Suprapubic skin (tissue), 4 donors: ENCODE measurements around the gene PIM2. TPM values are rescaled to one million over a fixed set of nuclear protein-coding genes. Genes with fewer than 3 reads are reported as not detected.

ENCODE experiments used
- DNase-seq, 2 donors: peaks; one replicate each; pipeline ENCODE4 v3.0.0-alpha.2; 2019; ENCODE audit warnings: low spot score in 2 of 2
- H3K27ac ChIP-seq: fragments of 200-600 bp; sonication (generic); one replicate; pipeline ENCODE4 v1.5.1; 2019
- H3K27me3 ChIP-seq: fragments of 200-600 bp; sonication (generic); one replicate; pipeline ENCODE4 v1.5.1; 2019
- H3K36me3 ChIP-seq: fragments of 200-600 bp; sonication (generic); one replicate; pipeline ENCODE4 v1.5.1; 2019
- H3K4me1 ChIP-seq: fragments of 200-600 bp; sonication (generic); one replicate; pipeline ENCODE4 v1.5.1; 2019
- H3K4me3 ChIP-seq: fragments of 200-600 bp; sonication (generic); one replicate; pipeline ENCODE4 v1.5.1; 2019; ENCODE audit warnings: mild to moderate bottlenecking
- H3K9me3 ChIP-seq: fragments of 200-600 bp; sonication (generic); one replicate; pipeline ENCODE4 v1.5.1; 2019
- CTCF ChIP-seq, 2 donors: fragments of 200-600 bp in 1 of 2; fragments of 450-650 bp in 1 of 2; sonication (generic) in 1 of 2; IDR thresholded peaks; one replicate each; pipeline ENCODE4 v1.5.1; 2016 to 2019; ENCODE audit warnings: antibody characterized with exemption in 2 of 2, mild to moderate bottlenecking in 1 of 2, moderate library complexity in 1 of 2
- EP300 ChIP-seq: sonication (generic); formaldehyde crosslinking; IDR thresholded peaks from one replicate; pipeline ENCODE4 v1.6.1; 2017; ENCODE audit warnings: antibody characterized with exemption
- POLR2A ChIP-seq, 2 donors: fragments of 450-650 bp; IDR thresholded peaks; one replicate each; pipeline ENCODE4 v1.6.1; 2017; ENCODE audit warnings: antibody characterized with exemption in 2 of 2, mild to moderate bottlenecking in 2 of 2, moderate library complexity in 2 of 2
- POLR2AphosphoS5 ChIP-seq, 3 donors: sonication (generic); formaldehyde crosslinking; IDR thresholded peaks; one replicate each; pipeline ENCODE4 v1.6.1; 2017; ENCODE audit warnings: antibody characterized with exemption in 3 of 3
- WGBS: methylation state at CpG from one replicate; pipeline ENCODE4 v1.1.5; 2018; 5-methylcytosine and 5-hydroxymethylcytosine counted together
- total RNA-seq, 4 donors: library from RNA; depleted of rRNA; stranded (reverse); fragments of >200 nt; gene quantifications; one replicate each; pipeline ENCODE4 v1.1.0, GENCODE V29; 2016

Gene PIM2
- total RNA-seq, 4 donors from 2014 or later: 6.2 to 18.2 (median 8.7) TPM

- no peak overlapping the region for H3K4me3 ChIP-seq
- no peak for TF ChIP-seq EP300
- H3K9me3 ChIP-seq: no peaks in the 10 kb centered on the region
- 73% methylated on average over 4 of the region's 4 CpGs for WGBS
- no peak overlapping the region for H3K27ac ChIP-seq
- H3K27me3 ChIP-seq: no peaks in the 10 kb centered on the region
- H3K36me3 ChIP-seq: peaks cover 26% of the 10 kb centered on the region
- H3K4me1 ChIP-seq: peaks cover 28% of the 10 kb centered on the region
- DNase-seq: no peak
These were observed 1.9 kb upstream of the PIM2 start for GRCh38 chrX:48920718-48921104.

DNA sequence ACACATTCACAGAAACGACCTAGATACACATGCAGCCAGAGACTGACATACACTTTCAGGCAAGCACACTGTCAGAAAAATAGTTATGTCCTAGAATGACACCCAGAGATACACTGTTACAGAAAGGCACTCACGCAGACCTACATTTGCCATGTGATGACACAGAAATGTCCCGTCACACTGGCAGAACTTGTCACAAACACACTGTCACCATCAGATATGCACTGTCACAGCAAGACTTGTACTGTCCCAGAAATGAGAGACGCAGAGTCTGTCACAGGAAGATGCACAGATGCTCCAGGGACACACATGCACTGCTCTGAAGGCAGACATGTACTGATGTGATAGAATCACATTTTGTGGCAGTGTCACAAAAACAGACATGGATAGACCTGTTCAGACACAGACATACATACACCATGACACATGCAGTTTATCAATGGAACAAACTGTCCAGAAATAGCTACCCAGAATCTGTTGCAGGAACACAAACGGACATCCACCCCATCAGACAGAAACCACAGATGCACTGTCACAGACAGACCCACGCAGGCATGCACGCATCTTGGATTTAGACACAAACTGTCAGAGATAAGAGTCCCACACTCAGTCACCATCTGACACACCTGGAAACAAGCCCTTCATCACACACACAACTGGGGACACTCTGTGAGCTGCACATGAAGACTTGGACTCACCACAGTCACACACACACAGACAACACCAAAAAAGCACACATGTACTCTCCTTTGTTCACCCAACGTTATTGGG, 1.3 kb upstream of the PIM2 start:
- peaks cover 24% of the 10 kb centered on the region for H3K36me3 ChIP-seq
- H3K27me3 ChIP-seq: no peaks in the 10 kb centered on the region
- no peak for DNase-seq
- H3K4me1 ChIP-seq: peaks cover 28% of the 10 kb centered on the region
- H3K27ac ChIP-seq: peak overlapping the region; percentile 81
- no peaks in the 10 kb centered on the region for H3K9me3 ChIP-seq
- no peak for TF ChIP-seq POLR2A (IDR thresholded peaks at IDR 0.05)
- TF ChIP-seq POLR2AphosphoS5 (IDR thresholded peaks at IDR 0.05): no peak
- TF ChIP-seq CTCF (IDR thresholded peaks at IDR 0.05): no peak
- TF ChIP-seq EP300: no peak
- peak overlapping the region; percentile 66 for H3K4me3 ChIP-seq
- 34% methylated on average over 7 of the region's 8 CpGs for WGBS

GRCh38 chrX:48919360-48919841, 577 bp upstream of the PIM2 start:
- H3K36me3 ChIP-seq: peaks cover 22% of the 10 kb centered on the region
- H3K4me3 ChIP-seq: peak overlapping the region; percentile 66
- H3K4me1 ChIP-seq: peaks cover 28% of the 10 kb centered on the region
- no peaks in the 10 kb centered on the region for H3K9me3 ChIP-seq
- H3K27me3 ChIP-seq: no peaks in the 10 kb centered on the region
- WGBS: 38% methylated on average over 7 of the region's 15 CpGs
- peak overlapping the region; percentile 81 for H3K27ac ChIP-seq
- TF ChIP-seq CTCF (IDR thresholded peaks at IDR 0.05) (no peak), POLR2AphosphoS5 (IDR thresholded peaks at IDR 0.05) (no peak), POLR2A (IDR thresholded peaks at IDR 0.05) (no peak), EP300 (no peak)
- DNase-seq: no peak

DNA sequence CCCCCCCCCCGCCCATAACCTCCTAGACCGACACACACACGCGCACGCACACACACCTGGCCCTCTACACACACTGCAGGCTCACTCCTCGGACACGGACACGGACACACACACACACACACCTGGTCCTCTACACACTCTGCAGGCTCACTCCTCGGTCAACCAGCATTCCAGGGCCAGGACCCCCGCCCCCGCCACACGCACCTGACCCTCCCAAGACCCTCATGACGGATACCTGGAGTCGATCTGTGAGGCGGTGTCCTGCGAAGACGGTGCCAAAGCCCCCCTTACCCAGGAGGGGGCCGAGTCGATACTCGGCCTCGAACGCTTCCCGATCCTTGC, 552 bp downstream of the PIM2 start:
- no peaks in the 10 kb centered on the region for H3K27me3 ChIP-seq
- peaks cover 14% of the 10 kb centered on the region for H3K36me3 ChIP-seq
- peaks cover 28% of the 10 kb centered on the region for H3K4me1 ChIP-seq
- DNase-seq: no peak
- 30% methylated on average over 9 of the region's 23 CpGs for WGBS
- peak overlapping the region; percentile 81 for H3K27ac ChIP-seq
- no peaks in the 10 kb centered on the region for H3K9me3 ChIP-seq
- peak overlapping the region; percentile 66 for H3K4me3 ChIP-seq
- no peak for TF ChIP-seq CTCF (IDR thresholded peaks at IDR 0.05)
- TF ChIP-seq POLR2AphosphoS5 (IDR thresholded peaks at IDR 0.05): no peak
- TF ChIP-seq POLR2A (IDR thresholded peaks at IDR 0.05): no peak
- no peak for TF ChIP-seq EP300

- peaks cover 5% of the 10 kb centered on the region for H3K36me3 ChIP-seq
- DNase-seq: peak; percentile 91 to 93
- TF ChIP-seq EP300 (no peak), POLR2AphosphoS5 (IDR thresholded peaks at IDR 0.05) (no peak), CTCF (IDR thresholded peaks at IDR 0.05) (peak; percentile 91 to 94), POLR2A (IDR thresholded peaks at IDR 0.05) (no peak)
- H3K27ac ChIP-seq: peak overlapping the region; percentile 81
- 60% methylated on average over 11 of the region's 27 CpGs for WGBS
- peak overlapping the region; percentile 66 for H3K4me3 ChIP-seq
- H3K27me3 ChIP-seq: no peaks in the 10 kb centered on the region
- peaks cover 33% of the 10 kb centered on the region for H3K4me1 ChIP-seq
- no peaks in the 10 kb centered on the region for H3K9me3 ChIP-seq
These were observed 1.5 kb downstream of the PIM2 start for GRCh38 chrX:48917139-48918001.
